ENCODE data around the gene FMN1.

DNA sequence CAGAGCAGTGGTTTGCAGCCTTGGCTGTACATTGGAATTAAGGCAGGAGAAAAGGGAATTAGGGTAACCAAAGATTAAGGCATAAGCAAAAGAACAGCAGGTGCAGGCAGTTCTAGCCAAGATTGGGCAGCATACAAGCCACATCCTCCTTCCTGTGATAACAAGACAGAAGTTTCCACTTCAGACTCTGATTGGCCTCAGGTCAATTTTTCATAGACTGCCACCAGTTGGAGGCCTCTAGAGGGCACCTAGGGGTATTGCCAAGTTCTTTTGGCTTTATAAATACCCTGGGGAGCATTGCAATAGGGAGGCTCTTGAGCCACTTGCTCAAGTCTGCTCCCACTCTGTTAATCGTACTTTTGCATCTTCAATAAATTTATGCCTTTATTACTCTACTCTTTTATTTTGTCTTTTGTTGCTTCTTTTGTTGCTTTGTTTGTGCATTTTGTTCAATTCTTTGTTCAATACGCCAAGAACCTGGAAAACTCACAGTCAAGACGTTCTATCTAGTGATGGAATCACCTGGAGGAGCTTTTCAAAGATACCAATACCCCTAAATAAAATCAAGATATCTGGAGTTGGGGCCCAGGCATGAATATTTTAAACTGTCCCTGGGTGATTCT, 32.2 kb upstream of the FMN1 start:
- TF ChIP-seq GATA3 (IDR thresholded peaks at IDR 0.05; ENCODE audit: low read depth, low read length) = no peak
- no peak for TF ChIP-seq GATA2 (IDR thresholded peaks at IDR 0.05; ENCODE audit: low read depth, low read length)

Measured in SH-SY5Y (cell line).